NOMO-1 treated with DMSO at 0.1 percent for 48 hours (cell line): ENCODE data around the gene TTLL8.

ENCODE experiments used
- DNase-seq: peaks from one replicate; lab custom pipeline; 2025; ENCODE audit not compliant: unreplicated experiment; lab: John Stamatoyannopoulos, UW

Gene TTLL8

DNA sequence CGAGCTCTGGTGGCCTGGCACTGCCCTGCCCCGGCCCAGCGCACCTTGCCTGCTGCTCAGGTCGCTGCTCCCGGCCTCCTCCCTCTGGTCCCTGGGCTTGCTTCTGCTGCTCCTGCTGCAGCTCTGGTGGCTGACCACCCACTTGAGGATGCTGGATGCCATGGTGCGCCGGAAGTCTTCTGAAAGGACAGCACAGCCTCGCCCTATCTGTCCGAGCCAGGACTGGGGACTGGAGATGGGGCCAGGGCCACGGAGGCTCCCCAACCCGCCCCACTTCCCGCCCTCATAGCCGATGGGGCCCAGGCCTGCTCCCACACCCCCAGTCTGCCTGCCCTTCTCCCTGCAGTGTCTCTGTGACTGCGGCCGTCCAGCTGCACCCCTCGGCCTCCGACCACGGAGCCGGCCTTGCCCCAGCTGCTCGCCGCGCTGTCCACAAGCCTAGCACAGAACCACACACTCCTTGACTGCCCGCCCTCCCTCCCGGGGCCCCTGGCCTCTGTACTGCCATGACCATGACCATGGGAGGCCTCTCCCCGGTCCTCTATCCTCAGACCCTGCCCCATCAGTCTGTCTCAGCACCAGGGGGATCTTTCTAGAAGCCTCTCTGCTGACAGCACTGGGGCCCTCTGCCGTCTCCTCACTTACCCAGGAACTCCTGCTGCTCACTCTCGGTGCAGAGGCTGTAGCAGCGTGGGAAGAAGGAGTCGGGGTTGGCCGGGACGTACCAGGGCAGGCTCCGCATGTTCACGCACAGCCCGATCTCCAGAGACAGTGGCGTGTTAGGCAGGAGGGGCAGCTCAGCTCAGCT is 12.7 kb downstream of the TTLL8 start:
- no peak for DNase-seq

DNA sequence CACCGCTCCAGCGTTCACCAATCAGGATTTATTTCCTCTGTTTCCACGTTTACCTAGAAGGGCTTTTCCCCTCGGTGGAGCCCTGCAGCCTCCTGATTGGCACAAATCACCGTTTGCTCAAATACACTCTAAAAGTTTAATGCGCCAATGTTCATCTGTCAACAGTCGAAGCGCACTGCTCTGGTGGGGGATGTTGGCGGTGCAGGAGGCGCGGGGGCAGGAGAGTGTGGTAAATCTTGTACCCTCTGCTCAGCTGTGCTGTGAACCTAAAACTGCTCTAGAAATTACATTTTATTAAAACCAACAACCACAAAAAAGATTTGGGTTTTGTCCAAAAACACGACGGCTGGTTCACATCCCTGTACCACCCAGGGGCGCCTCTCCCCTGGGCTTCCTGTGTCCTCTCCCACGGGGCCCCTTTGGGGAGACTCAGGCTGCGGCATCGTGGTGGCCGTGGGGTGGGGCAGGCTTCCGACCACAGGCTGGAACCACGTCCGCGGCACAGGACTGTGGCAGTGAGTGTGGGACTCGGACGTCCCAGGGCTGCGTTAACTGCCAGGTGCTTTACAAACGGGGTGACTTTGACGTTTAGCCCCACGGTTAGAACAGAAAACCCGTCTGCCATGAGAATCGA is 13.5 kb downstream of the TTLL8 start:
- DNase-seq: no peak

DNA sequence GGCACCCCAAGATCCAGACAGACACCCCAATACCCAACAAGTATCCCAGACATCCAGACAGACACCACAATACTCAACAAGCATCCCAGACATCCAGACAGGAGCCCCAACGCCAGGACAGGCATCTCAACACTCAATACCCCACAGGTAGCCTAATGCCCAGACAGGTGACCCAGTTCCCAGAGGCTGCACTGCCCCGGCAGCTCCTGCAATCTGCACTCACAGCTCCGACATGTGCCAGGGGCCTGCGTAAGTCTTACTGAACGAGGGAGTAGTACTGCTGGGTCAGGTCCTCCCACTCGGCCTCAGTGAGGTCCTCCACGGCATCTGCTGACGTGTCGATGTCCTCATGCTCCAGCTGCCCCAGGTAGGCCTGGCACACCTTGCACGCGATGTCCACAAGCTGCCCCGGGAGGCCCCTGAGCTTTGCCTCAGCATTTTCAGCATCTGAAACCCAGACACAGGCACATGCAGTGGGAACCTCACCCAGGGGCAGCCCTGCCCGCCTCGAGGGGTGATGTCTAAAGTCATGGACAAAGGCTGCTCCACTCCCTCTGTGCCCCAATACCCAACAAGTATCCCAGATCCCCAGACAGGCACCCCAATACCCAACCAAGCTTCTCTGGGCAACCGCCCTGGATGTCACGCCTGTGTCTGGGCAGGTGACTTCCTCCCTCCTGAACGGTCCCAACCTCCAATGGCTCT is 16.6 kb downstream of the TTLL8 start:
- DNase-seq: no peak

DNA sequence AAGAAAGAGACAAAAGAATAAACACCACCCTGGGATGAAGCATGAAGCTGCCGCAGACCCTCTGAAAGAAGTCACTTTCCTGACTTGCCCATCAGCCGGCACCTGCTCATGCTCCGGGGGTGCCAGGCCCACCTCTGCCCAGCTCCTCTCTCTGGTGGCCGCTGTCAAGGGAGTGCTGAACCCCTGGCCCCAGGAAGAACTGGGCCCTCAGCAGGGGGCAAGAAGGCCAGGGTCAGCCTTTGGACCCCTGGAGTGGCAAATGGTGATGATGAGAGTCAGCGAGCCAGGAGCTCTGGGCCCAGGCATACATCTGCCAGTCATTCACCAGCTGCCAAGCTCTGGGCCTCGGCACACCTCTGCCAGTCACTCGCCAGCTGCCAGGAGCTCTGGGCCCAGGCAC is 17.4 kb downstream of the TTLL8 start:
- DNase-seq: no peak

DNA sequence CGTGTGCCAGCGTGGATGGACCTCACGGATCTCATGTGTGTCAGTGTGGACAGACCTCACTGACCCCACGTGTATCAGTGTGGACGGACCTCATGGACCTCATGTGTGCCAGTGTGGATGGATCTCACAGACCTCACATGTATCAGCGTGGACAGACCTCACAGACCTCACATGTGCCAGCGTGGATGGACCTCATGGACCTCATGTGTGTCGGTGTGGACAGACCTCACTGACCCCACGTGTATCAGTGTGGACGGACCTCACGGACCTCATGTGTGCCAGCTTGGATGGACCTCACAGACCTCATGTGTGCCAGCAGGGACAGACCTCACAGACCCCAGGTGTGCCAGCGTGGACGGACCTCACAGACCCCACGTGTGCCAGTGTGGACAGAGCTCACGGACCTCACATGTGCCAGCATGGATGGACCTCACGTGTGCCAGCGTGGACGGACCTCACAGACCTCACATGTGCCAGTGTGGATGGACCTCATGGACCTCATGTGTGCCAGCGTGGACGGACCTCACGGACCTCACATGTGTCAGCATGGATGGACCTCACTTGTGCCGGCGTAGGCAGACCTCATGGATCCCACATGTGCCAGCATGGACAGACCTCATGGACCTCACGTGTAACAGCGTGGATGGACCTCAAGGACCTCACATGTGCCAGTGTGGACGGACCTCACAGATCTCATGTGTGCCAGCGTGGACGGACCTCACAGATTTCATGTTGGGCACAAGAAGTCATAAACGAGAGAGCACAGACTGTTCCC is 18.2 kb downstream of the TTLL8 start:
- no peak for DNase-seq

DNA sequence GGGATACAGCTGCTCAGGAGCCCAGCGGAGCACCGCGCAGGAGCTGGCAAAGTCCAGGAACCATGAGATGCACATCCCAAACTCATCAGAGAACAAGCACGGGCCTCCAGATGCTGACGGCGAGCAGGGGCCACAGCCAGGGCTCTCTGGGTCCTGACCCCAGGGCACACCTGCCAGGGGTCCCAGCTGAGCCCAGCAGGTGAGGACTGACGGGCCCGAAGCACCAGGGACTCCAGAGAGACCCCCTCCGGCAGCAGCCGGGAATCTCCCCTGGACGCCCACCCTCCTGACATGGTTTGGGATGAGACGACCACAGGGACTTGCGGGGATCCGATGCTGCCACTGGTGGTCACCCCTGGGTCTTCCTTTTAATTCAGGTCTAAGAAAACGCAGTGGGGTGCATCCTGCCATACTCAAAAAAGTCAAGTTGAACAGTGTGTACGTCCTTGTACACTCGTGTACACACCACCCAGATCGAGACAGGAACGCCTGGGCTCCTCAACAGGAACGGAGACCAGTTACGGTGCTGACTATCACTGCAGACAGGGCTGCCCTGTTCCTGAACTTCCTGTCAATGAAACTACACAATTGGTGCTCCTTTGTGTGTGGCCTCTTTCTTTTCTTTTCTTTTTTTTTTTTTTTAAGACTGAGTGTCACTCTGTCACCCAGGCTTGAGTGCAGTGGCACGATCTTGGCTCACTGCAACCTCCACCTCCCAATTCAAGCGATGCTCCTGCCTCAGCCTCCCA is 21.9 kb downstream of the TTLL8 start:
- DNase-seq: no peak

DNA sequence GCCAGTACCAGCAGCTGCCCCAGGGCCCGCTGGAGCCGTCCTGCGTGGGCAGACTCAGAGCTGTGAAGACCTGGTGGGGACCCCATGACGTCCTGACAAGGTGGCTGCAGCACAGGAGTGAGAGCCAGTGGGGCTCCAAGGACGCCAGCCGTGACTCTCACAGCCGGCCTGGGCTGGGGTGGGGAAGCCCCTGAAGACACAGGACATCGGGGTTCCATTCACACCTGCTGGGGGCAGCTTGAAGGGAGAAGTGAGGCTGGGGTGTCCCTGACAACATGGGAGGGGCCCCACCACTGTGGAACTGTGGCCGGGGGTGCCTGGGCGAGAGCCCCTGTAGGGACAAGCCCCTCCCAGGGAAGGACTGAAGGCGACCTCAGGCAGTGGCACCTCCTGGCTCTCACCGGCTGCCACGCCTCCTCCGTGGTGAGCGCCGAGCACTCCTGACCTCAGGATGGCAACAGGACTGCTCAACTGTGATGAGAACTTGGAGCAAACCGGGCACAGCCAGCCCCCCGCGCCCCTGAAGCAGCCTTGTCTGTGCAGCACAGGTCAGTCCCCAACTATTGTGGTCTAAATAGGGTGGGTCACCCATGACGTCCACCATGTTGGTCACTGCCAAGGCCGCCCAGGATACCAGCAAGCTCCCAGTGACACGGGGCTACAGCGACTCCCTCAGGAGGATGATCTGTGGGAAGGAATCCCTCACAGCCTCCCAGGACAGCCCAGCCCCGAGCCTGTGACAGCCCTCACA is 22.8 kb downstream of the TTLL8 start:
- DNase-seq: no peak

DNA sequence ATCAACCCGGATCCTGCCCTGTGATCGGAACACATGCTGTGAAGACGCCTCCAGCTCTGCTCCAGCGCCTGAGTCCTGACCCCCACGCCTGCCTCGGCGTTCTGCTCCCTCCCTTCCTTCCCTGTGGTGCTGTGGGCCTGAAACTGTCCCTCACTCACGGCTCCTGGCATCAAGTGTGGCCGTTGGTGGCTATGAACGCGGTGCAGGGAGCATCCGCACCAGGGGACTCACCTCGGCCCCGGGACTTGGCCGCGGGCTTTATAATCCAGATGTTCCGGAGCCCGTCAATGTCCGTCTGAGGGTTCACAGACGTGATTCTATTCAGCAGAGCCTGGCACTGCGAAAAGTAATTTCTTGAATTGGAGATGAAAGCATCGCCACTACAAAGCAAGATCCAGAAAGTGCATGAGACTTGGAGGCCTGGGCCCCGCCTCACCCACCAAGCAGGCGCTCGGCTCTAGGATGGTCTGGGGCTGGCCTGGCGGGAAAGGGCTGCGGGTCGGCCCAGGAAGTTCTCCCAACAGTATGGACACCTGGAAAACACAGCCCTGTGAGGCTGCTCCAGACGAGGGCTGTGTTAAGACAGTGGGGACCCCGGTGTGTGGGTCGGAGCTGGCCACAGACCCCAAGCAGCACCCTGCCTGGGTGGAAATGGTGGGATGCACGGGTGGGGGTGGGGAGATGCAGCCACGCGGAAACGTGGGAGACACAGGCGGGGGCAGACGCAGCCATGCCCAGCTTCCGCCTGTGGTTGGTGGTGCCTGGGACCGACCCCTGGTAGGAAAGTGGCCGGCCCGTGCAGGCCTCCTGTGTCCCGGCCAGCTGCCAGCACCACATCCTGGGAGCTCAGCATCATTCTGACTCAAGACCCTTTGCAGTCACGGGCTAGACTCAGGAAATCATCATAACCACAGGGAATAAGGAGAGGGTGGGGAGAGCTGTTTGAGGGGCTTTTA is 23.7 kb downstream of the TTLL8 start:
- no peak for DNase-seq

DNA sequence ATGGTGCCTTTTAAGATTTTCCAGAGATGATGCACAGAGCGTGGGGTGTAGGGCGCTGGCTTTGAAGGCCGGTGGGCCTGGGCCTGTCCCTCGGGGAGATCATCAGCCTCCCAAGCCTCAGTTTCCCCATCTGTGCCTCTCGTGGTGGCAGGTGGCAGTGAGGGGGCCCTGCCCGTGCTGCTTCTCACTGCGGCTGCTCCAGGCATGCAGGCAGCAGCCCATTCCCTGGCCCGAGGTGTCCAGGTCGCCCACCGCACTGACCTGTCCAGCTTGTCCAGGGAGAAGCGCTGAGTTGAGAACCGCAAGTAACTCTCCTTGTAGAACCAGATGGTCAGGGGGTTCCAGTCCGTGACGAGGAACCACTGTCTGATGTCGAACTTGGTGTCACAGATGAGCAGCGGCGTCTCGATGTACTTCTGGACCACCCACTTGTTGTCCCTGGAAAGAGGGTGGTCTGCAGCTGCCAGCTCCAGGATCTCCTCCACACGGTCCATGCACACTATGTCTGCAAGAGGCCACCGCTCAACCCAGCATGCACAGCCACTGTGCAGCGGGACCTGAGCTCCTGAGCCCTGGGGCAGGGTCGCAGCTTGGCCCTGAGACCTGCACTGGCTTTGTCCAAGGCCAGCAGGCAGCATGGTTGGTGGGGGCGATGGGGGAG is 25.0 kb downstream of the TTLL8 start:
- DNase-seq: no peak

DNA sequence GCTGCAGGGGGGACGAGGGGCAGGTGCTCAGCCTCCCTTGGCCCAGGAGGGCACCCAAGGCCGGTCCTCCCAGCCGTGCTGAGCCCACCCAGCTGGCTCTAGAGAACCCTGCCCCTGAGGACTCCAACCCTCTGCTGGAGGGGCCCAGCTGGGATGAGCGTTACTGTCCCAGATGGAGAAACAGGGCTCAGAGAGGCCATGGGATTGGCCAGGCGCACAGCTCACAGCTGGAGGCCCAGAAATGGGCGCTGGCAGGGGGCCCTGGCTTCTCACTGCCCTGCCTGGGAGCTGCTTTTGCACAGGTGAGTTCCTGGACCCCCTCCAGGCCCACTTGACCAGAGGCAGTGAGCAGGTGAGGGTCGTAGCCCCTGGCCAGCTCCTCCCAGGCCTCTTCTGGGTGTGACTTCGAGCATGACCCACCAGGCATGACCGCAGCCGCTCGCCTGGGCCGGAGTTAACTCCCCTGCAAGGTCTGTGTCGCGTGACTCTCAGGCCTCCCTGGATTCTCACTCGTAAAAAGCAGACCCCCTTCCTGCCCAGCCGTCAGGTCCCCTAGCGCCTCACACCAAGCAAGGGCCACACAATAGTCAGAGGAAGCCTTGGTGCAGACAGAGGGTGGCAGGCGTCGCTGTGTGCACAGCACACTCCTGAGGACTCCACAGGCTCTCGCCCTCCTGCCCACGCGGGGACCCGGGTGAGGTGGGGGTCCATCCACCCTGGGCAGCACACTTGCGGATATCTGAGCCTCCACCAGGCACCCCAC is 25.8 kb downstream of the TTLL8 start:
- no peak for DNase-seq

DNA sequence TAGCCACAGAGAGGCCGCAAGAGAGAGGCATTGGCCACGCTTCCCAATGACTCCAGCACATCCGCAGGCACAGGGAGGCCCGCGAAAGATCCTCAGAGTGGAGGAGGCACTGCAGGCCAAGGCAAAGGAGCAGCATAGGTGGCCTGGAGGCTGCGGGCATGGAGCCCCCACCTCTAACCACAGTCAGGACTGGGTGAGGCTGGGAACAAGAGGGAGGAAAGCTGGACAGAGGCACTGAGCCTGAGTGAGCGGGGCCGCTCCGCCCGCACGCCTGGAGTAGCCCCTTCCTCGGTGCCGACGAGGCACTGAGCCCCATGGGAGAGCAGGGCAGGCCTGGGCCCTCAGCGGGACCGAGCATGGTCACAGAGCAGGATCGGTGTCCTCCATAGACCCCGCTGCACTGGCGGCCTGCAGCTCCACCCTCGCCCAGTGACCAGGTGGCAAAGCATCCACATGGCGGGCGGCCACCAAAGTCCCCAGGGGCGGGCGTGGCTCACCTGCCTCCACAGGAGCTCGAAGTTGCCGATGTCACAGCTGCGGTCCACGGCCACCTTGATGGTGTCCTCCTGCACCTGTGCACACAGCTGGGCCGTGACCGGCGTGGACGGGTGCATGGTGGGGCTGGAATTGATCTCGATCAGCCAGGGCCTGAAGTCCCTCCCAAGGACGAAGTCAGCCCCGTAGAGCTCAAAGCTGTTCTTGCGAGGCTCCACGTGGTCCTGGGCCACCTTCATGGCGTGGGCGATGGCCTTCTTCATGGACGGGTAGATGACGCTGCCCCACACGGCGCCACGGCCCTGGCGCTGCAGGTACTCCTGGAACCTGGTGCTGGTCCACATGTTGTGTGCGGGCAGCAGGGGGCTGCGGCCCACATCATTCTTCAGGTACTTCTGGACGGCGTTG is 26.7 kb downstream of the TTLL8 start:
- no peak for DNase-seq

DNA sequence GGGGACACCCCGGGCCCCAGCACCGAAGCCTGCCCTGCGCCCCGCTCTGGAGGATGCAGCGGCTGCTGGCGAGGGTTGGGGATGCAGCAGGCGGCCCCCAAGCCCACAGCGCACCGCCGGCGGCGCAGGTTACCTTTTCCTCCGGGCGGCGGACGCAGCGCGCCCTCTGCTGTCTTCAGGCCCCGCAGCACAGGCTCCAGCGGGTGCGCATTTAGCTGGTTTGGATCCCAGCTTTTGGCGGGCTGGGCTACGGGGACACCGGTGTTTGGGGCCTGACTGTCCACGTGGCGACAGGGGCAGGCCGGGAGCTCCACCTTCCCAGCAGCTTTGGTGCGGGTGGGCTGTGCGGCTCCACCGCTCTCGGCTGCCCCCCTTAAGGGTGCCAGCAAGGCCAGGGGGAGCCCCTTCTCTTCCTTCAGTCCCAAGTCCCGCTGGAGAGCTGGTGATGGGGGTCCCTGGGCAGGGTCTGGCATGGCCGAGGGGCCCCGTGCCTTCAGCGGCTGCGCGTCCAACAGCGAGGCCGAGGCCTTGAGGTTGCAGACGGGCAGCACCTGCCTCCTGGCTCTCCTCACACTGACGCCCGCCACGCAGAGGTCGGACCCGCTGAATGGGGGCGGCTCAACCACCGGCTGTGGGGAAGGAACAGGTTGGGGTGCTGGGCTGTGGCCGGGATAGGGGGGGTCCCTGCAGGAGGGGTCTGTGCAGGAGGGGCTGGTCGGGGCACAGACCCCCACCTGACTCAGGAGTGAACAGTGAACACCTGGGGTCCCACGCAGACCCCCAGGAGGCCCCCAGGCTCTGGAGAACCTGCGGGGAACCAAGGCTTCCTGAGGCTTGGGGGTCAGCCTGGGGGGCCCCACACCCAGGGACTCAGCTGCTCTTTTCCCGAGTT is 27.6 kb downstream of the TTLL8 start:
- peak; percentile 65 for DNase-seq

DNA sequence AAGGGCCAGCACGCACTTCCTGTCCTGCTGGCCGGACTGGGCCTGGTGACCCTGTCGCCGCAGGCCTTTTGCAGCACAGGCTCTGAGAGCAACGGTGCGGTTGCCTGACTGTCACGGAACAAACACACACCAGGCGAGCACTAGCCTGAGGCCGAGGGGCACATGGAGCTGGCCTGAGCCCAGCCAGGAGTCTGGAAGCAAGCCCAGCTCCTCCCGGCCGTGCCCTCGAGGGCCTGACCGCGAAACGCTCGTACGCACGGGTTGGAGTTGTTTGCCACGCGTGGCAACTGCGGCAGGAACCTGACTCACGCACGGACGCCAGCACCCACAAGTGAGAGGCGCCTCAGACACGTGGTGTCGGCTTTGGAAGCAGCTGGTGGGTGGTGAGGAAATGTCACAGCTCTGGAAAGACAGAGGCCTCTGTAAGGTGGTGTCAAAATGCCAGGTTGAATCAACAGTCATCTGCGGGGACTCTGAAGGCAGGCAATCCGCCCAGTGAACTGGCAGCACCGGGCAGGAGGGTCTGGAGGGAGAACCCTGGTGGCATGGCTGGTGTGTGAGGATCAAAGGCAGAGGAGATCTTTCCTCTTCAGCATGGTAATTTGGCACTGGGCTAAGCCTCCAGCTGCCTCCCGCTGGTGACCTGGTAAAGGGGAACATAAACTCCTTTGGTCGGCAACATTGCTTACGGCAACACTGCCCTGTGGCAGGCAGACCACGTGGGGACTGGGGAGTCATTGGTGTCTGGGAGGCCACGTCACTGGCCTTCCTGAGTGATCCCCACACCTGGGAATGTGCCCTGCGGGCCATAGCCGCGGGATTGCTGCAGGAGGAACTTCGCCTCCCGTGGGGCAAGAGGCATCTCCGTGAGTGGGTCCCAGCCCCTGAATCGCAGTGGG is 30.2 kb downstream of the TTLL8 start:
- peak; percentile 13 for DNase-seq

DNA sequence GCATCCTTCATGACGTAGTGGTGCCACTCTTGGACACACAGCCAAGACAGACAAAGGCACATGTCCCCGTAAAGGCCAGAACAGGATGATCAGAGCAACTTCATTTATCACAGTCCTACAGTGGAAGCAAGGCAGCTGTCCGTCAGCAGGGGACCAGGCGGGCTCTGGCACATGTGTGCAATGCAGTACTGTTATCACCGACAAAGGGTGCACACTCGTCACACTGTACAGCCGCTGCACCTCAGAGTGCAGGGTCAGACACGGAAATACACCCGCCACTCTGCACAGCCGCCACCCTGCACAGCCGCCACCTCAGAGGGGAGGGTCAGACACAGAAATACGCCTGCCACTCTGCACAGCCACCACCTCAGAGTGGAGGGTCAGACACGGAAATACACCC is 32.1 kb downstream of the TTLL8 start:
- DNase-seq: no peak
